ENCODE data around the gene ITIH1.

GRCh38 chr3:52769786-52770455, 7.5 kb upstream of the ITIH1 start:
- TF ChIP-seq CTCF (IDR thresholded peaks at IDR 0.05; ENCODE audit: low read length) (no peak), EZH2 (optimal IDR thresholded peaks at IDR 0.05; ENCODE audit: low read depth, low read length) (no peak), EZH2phosphoT487 (IDR thresholded peaks at IDR 0.05; ENCODE audit: low read length) (no peak)

Data from MM.1S (cell line).